ENCODE results near the gene MAP3K2. TPM values are rescaled to one million over a fixed set of nuclear protein-coding genes. Genes with fewer than 3 reads are reported as not detected.

The MAP3K2 gene
- total RNA-seq, 1 donor from 2014 or later = 36.6 TPM

- H3K4me1 ChIP-seq = no peaks in the 10 kb centered on the region
- TF ChIP-seq POLR2A (IDR thresholded peaks at IDR 0.05) = no peak
- TF ChIP-seq POLR2AphosphoS5 (IDR thresholded peaks at IDR 0.05; ENCODE audit: insufficient read depth in 1 of 2, low read depth in 1 of 2) = no peak
- TF ChIP-seq CTCF (IDR thresholded peaks at IDR 0.05) = no peak
- intact Hi-C loops (cut with DNase I) = no loop called here
Measured at GRCh38 chr2:127342101-127342500, 45.7 kb downstream of the MAP3K2 start.

GRCh38 chr2:127332335-127332734 is 55.4 kb downstream of the MAP3K2 start:
- H3K4me1 ChIP-seq = no peaks in the 10 kb centered on the region
- no peak for DNase-seq (ENCODE audit: extremely low spot score in 2 of 2)
- H3K27ac ChIP-seq = no peak overlapping the region
- no peaks in the 10 kb centered on the region for H3K9me3 ChIP-seq
- H3K4me3 ChIP-seq = no peak overlapping the region
- H3K27me3 ChIP-seq = no peaks in the 10 kb centered on the region
- H3K36me3 ChIP-seq = peaks cover 0 to 32% of the 10 kb centered on the region in 2 donors
- intact Hi-C loops (cut with DNase I) = no loop called here
- TF ChIP-seq POLR2AphosphoS5 (IDR thresholded peaks at IDR 0.05; ENCODE audit: insufficient read depth in 1 of 2, low read depth in 1 of 2) (no peak), POLR2A (IDR thresholded peaks at IDR 0.05) (no peak), CTCF (IDR thresholded peaks at IDR 0.05) (no peak)

More at GRCh38 chr2:127342101-127342500, 45.7 kb downstream of the MAP3K2 start:
- Histone ChIP-seq H3K4me3 (no peak overlapping the region), H3K36me3 (peaks cover 0 to 13% of the 10 kb centered on the region in 2 donors), H3K27me3 (no peaks in the 10 kb centered on the region), H3K9me3 (no peaks in the 10 kb centered on the region), H3K27ac (no peak overlapping the region)
- DNase-seq (ENCODE audit: extremely low spot score in 2 of 2) = no peak

GRCh38 chr2:127330753-127331152 is 57.0 kb downstream of the MAP3K2 start:
- Histone ChIP-seq H3K27me3 (no peaks in the 10 kb centered on the region), H3K36me3 (peaks cover 0 to 32% of the 10 kb centered on the region in 2 donors), H3K4me3 (no peak overlapping the region), H3K27ac (no peak overlapping the region), H3K4me1 (no peaks in the 10 kb centered on the region), H3K9me3 (no peaks in the 10 kb centered on the region)
- DNase-seq (ENCODE audit: extremely low spot score in 2 of 2) = no peak
- intact Hi-C loops (cut with DNase I) = no loop called here
- no peak for TF ChIP-seq POLR2AphosphoS5 (IDR thresholded peaks at IDR 0.05; ENCODE audit: insufficient read depth in 1 of 2, low read depth in 1 of 2)
- TF ChIP-seq POLR2A (IDR thresholded peaks at IDR 0.05) = no peak
- TF ChIP-seq CTCF (IDR thresholded peaks at IDR 0.05) = no peak

GRCh38 chr2:127326289-127326945 is 61.4 kb downstream of the MAP3K2 start:
- intact Hi-C loops (cut with DNase I) = no loop called here

More at GRCh38 chr2:127326289-127326945, 61.4 kb downstream of the MAP3K2 start:
- H3K4me1 ChIP-seq = no peaks in the 10 kb centered on the region
- no peak overlapping the region for H3K4me3 ChIP-seq
- no peak for DNase-seq (ENCODE audit: extremely low spot score in 2 of 2)
- H3K27me3 ChIP-seq = no peaks in the 10 kb centered on the region
- H3K27ac ChIP-seq = no peak overlapping the region
- TF ChIP-seq POLR2AphosphoS5 (IDR thresholded peaks at IDR 0.05; ENCODE audit: insufficient read depth in 1 of 2, low read depth in 1 of 2) (no peak), CTCF (IDR thresholded peaks at IDR 0.05) (no peak), POLR2A (IDR thresholded peaks at IDR 0.05) (no peak)
- no peaks in the 10 kb centered on the region for H3K9me3 ChIP-seq
- H3K36me3 ChIP-seq = peaks cover 0 to 47% of the 10 kb centered on the region in 2 donors
